ENCODE results near the gene GART. TPM values are rescaled to one million over a fixed set of nuclear protein-coding genes. Genes with fewer than 3 reads are reported as not detected.

GART gene
- total RNA-seq, 1 experiment from 2014 or later: 162 TPM

GRCh38 chr21:33496345-33496744, 45.6 kb downstream of the GART start:
- no peak overlapping the region for H2AFZ ChIP-seq (ENCODE audit: low read length)
- H3K79me1 ChIP-seq (ENCODE audit: insufficient read depth, low read depth, low read length, poor library complexity, severe bottlenecking): no peaks in the 10 kb centered on the region
- no peaks in the 10 kb centered on the region; a peak in 1 of 7 replicates for H3K36me3 Mint-ChIP-seq (ENCODE audit: insufficient read depth in 1 of 3, low read depth in 3 of 3)
- H4K91ac ChIP-seq (ENCODE audit: insufficient read length, low read depth, low read length): no peak overlapping the region
- H3K23ac ChIP-seq (ENCODE audit: insufficient read length, low read depth, low read length): no peak overlapping the region
- H4K20me1 ChIP-seq (ENCODE audit: control insufficient read depth, insufficient read depth, insufficient read length): no peaks in the 10 kb centered on the region
- no CpG with 5 or more reads among the region's 7 CpGs for WGBS (ENCODE audit: extremely low coverage, insufficient read length, low lambda C conversion rate)
- H3K14ac ChIP-seq (ENCODE audit: insufficient read depth, low read length): no peak overlapping the region
- H4K8ac ChIP-seq (replicated peaks; ENCODE audit: insufficient read length, low read depth, low read length): no peak overlapping the region
- TF ChIP-seq CTCF (conservative IDR thresholded peaks at IDR 0.05): no peak
- DNase-seq: peak; percentile 39
- H3K4ac ChIP-seq (ENCODE audit: low read depth, low read length): no peak overlapping the region
- peaks cover 3% of the 10 kb centered on the region for H3K23me2 ChIP-seq (ENCODE audit: insufficient read length, low read depth, low read length, poor library complexity, severe bottlenecking)
- H3K9ac ChIP-seq (ENCODE audit: extremely low read depth, insufficient read length, low read length): no peak overlapping the region
- H3K27me3 ChIP-seq (ENCODE audit: insufficient read depth, low read length): no peaks in the 10 kb centered on the region
- H3K4me2 ChIP-seq (ENCODE audit: insufficient read depth, insufficient read length, low read length): no peak overlapping the region
- H2BK120ac ChIP-seq (ENCODE audit: low read depth, low read length, poor library complexity, severe bottlenecking): no peak overlapping the region
- no peak overlapping the region for H2BK15ac ChIP-seq (ENCODE audit: low read depth, low read length)
- no peak overlapping the region for H3T11ph ChIP-seq (ENCODE audit: low read length)
- H3K4me1 ChIP-seq (ENCODE audit: insufficient read depth, low read length): no peaks in the 10 kb centered on the region
- H3K18ac ChIP-seq (ENCODE audit: insufficient read length, low read depth, low read length): no peak overlapping the region
- H3K4me3 Mint-ChIP-seq: peak overlapping the region in 1 of 2 experiments; percentile 26; a peak in 1 of 5 replicates
- no peaks in the 10 kb centered on the region for H3K9me3 ChIP-seq (ENCODE audit: control insufficient read depth, low read depth, low read length)
- H3K9me3 Mint-ChIP-seq: no peaks in the 10 kb centered on the region; a peak in 2 of 5 replicates
- H2BK5ac ChIP-seq (ENCODE audit: insufficient read length, low read length): no peak overlapping the region
- no peaks in the 10 kb centered on the region for H3K79me2 ChIP-seq (ENCODE audit: insufficient read depth, low read length)
- H3K27ac ChIP-seq (ENCODE audit: insufficient read length, low read depth, low read length): no peak overlapping the region
- no peak overlapping the region for H2AK5ac ChIP-seq (ENCODE audit: insufficient read length, low read length)
- peaks cover 22 to 28% of the 10 kb centered on the region in 2 experiments for H3K4me1 Mint-ChIP-seq
- peak overlapping the region in 2 of 3 experiments; percentile 3 to 33; a peak in 2 of 7 replicates for H3K27ac Mint-ChIP-seq
- H2BK20ac ChIP-seq (ENCODE audit: low read depth, low read length, poor library complexity, severe bottlenecking): no peak overlapping the region
- no peak overlapping the region for H2BK12ac ChIP-seq (ENCODE audit: insufficient read length, low read depth, low read length)
- H3K27me3 Mint-ChIP-seq (ENCODE audit: low read depth): no peaks in the 10 kb centered on the region; the same call in 1 of the 2 replicates
- no peak overlapping the region for H3K56ac ChIP-seq (ENCODE audit: insufficient read length, low read depth, low read length)
- no peak overlapping the region for H4K5ac ChIP-seq (ENCODE audit: insufficient read length, low read depth, low read length)
